NOMO-1 (cell line): ENCODE data around the gene IFRD1.

Experiments used
- DNase-seq, 2 experiments: peaks; one replicate each; lab custom pipeline; 2025; ENCODE audit not compliant: unreplicated experiment in 2 of 2; lab: John Stamatoyannopoulos, UW

IFRD1 gene

GRCh38 chr7:112484671-112485167 is 34.5 kb downstream of the IFRD1 start:
- DNase-seq: no peak

- no peak for DNase-seq
These were observed 35.5 kb downstream of the IFRD1 start for GRCh38 chr7:112485766-112486165.

- DNase-seq: no peak
These were observed 37.4 kb downstream of the IFRD1 start for GRCh38 chr7:112487457-112488263.

GRCh38 chr7:112488264-112488552 is 37.9 kb downstream of the IFRD1 start:
- DNase-seq: no peak

GRCh38 chr7:112492186-112492585 is 41.9 kb downstream of the IFRD1 start:
- no peak for DNase-seq

GRCh38 chr7:112494656-112495055 is 44.4 kb downstream of the IFRD1 start:
- DNase-seq: no peak

- DNase-seq: no peak
These were observed 45.0 kb downstream of the IFRD1 start for GRCh38 chr7:112495156-112495788.

- DNase-seq: peak in 1 of 2 experiments; percentile 10
These were observed 45.7 kb downstream of the IFRD1 start for GRCh38 chr7:112495810-112496462.

- no peak for DNase-seq
These were observed 47.2 kb downstream of the IFRD1 start for GRCh38 chr7:112497481-112497880.

- DNase-seq: no peak
These were observed 50.4 kb downstream of the IFRD1 start for GRCh38 chr7:112500619-112501018.

GRCh38 chr7:112501801-112502503 is 51.7 kb downstream of the IFRD1 start:
- no peak for DNase-seq

GRCh38 chr7:112502700-112503099 is 52.4 kb downstream of the IFRD1 start:
- no peak for DNase-seq

GRCh38 chr7:112503361-112503972 is 53.2 kb downstream of the IFRD1 start:
- DNase-seq: peak in 1 of 2 experiments; percentile 14

- no peak for DNase-seq
These were observed 53.9 kb downstream of the IFRD1 start for GRCh38 chr7:112504093-112504695.

- no peak for DNase-seq
These were observed 55.2 kb downstream of the IFRD1 start for GRCh38 chr7:112505495-112505894.

- no peak for DNase-seq
These were observed 58.1 kb downstream of the IFRD1 start for GRCh38 chr7:112508404-112508803.

- no peak for DNase-seq
These were observed 59.1 kb downstream of the IFRD1 start for GRCh38 chr7:112509402-112509801.

GRCh38 chr7:112510001-112510742 is 59.9 kb downstream of the IFRD1 start:
- peak; percentile 14 to 55 for DNase-seq

- DNase-seq: no peak
These were observed 60.5 kb downstream of the IFRD1 start for GRCh38 chr7:112510743-112511110.
